DMS153 (cell line): ENCODE measurements around the gene ANHX.
"Not testable (repeated sequence)": the region's sequence is repeated elsewhere in the genome, so short reads cannot be mapped to it uniquely, and the experiment has no call there.

Experiments
- DNase-seq: peaks from one replicate; lab custom pipeline; 2025; lab: John Stamatoyannopoulos, UW

The ANHX gene

DNA sequence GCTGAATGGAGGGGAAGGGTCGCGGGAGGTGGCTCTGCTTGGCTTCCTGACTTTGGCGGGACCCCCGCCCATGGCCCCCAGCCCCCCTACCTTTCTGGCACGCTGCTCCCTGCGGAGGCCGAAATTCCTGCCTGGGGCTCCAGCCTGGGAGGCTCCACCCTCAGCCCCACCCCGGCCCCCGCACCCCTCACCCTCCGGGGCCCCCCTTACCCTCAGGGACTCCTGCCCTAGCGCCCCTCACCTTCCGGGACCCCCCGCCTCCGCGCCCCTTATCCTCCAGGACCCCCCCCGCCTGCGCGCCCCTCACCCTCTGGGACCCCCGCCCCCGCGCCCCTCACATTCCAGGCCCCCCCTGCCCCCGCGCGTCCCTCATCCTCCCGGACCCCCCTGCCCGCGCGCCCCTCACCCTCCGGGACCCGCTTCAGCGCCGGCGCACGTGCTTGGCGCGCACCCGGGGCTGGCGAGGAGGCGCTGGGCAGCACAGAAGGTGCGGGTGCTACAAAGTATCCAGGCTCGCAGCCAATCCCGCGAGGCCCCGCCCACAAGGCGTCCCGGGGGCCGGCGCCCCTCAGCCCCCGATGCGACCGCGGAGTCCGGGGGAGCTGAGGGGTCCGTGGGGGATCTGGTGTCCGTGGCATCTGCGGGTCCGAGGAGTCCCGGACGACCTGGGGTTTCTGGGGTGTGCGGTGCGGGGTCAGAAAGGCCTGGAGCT lies at the start of gene ANHX:
Gene ANHX (minus strand): TSS at position 477 of the 712 bp plus-strand sequence. CDS start 1,521 bp downstream, outside the sequence.
- DNase-seq = no peak

DNA sequence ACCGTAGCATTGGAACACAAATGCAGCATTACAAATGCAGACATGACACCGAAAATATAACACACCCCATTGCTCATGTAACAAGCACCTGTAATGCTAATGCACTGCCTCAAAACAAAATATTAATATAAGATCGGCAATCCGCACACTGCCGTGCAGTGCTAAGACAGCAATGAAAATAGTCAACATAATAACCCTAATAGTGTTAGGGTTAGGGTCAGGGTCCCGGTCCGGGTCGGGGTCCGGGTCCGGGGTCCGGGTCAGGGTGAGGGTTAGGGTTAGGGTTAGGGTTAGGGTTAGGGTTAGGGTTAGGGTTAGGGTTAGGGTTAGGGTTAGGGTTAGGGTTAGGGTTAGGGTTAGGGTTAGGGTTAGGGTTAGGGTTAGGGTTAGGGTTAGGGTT lies 29.0 kb upstream of the ANHX start:
- not testable (repeated sequence) for DNase-seq

DNA sequence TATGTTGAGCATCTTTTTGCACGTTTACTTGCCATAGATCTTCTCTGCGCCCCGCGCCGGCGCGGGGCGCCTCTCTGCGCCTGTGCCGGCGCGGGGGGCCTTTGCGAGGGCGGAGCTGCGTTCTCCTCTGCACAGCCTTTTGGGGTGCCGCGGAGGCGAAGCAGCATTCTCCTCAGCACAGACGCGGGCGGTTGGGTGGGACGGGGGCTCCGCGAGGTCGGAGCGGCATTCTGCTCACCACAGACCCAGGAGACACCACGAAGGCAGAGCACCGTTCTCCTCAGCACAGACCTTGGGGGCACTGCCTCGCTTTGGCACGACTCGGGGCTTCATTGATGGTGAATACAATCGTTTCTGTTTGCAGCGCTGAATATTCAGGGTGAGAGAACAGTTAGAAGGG lies 28.5 kb upstream of the ANHX start:
- no peak for DNase-seq

DNA sequence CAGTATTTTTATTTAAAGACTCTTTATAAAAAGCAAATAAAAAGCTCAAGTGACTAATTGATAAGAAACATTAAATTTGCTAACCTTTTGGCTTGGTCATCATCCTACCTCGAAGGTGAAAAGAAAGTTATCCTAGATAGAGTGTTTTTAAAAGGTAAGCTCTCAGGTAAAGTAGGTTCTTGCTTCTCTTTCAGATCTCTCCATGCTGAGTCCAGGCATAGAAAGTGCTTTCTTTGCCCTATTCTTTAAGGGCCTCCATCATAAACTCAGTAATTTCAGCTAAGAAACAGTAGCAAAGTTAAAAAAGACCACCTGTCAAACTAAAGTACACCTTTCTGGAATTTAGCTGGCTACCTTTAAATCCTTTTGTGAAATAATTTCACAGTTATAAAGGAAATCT lies 20.6 kb upstream of the ANHX start:
- DNase-seq = no peak

DNA sequence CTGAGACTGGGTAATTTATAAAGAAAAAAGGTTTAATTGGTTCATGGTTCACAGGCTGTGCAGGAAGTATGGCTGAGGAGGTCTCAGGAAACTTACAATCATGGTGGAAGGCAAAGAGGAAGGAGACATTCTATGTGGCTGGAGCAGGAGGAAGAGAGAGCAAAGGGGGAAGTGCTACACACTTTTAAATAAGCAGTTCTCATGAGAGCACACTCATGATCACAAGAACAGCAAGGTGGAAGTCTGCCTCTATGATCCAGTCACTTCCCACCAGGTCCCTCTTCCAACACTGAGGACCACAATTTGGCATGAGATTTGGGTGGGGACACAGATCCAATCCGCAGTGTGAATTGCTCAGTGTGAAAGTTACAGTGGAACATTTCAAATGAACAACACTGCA lies 20.2 kb upstream of the ANHX start:
- not testable (repeated sequence) for DNase-seq

DNA sequence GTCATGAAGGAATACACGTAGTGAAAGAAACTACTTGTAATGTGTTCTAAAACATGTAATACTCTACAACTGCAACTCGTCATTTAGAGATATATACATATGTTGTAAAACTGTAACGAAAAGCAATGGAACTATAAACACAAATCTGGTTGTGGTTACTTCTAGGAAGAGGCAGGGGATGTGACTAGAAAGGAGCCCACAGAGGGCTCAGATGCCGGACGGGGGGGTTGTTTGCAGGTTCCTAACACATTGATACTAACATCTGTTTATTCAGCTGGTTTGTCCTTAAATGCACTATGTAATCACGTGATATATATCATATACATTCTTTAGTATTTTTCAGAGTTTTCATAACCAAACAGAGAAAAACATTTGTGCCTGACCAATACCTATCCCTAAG lies 16.1 kb upstream of the ANHX start:
- no peak for DNase-seq

DNA sequence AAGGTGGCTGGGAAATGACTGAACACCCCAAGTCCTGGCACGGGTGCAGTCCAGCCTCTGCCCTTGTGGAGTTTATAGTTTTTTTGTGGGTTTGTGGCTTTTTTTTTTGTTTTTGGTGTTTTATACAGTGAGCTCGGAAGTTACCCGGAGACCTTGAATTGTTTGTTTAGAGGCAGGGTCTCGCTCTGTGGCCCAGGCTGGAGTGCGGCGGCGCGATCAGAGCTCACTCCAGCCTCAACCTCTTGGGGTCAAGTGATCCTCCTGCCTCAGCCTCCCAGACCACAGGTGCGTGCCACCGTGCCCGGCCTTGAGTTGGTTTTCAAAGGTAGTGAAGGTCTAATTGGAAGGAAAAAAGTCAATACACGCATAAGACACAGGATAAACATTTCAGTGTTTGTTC lies 879 bp upstream of the ANHX start:
- no peak for DNase-seq

DNA sequence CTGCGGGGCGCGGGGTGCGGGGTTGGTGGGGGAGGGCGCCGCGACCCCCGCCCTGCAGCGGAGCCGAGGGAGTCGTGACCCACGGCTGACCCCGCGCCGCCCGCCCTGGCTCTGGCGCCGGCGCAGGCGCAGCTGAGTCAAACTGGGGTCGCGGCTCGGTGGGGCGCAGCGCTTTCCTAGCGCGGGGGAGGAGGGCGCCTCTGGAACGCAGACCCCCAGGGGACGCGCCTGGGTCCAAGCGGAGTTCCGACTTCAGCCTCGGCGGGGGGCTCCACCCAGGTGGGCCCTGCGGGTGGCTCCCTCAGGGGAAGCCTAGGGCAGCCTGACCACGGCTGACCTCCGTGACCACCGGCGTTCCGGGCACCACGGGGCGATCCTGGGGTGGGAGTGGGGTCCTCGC lies 467 bp upstream of the ANHX start:
- DNase-seq = no peak

DNA sequence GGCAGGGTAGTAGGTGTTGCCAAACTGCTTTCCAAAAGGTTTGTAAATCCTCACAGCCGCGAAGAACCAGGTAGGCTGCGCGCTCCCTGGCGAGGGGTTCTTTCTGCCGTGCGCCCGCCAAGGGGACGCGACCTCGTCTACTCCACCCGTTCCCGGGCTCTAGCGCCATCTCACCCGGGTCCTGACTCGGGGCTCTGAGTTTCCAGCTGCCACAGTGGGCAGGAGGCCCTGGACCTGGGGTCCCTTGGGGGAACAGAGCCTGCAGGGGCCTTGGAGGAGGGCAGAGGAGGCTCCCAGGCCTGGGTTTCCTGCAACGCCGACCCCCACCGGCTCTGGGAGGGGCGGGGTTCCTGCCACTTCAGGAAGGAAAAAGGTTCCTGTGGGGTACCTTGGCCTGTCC lies 706 bp downstream of the ANHX start:
- no peak for DNase-seq

DNA sequence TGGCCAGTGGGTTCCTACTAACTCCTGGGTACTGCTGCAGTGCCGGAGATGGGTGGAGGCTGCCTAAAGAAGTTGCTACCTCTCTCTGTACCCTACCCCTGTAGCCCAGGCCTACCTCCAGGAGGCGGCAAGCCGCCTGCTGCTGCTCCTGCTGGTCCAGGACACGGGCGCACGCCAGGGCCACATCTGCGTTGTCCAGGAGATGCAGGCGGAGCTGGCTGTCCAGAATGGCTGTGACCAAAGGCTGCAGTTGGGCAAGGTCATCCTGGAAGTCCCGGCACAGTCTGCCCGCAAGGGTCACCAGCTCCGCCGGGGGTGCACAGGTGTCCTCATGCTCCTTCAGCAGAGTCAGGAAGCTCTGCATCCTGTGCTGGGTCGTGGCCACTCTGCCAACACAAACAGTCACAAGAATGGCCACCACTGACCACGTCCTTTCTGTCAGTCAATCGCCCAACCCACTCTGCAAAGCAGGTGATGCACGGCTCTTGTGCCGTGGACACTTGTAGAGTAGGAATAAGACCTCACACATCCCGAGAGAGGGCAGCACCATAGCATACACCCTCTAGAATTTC lies 1.6 kb downstream of the ANHX start:
- DNase-seq = no peak

DNA sequence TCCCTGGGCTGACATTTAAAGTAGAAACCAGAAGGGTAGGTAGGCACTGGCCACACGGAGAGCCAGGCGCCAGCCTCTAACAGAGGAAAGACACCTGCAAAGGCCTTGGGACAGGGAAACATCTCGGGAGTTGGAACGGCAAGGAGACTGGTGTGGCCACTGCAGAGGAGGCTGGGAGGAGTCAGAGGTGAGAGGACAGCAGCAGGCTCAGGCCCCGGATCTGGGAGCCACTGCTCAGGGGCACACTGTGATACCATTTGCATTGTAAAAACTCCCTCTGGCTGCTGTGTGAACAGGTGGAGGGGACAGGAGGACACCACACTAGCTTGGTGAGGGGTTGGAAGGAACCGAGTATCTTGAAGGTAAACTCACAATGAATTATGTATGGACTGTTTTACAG lies 2.7 kb downstream of the ANHX start:
- DNase-seq = no peak

DNA sequence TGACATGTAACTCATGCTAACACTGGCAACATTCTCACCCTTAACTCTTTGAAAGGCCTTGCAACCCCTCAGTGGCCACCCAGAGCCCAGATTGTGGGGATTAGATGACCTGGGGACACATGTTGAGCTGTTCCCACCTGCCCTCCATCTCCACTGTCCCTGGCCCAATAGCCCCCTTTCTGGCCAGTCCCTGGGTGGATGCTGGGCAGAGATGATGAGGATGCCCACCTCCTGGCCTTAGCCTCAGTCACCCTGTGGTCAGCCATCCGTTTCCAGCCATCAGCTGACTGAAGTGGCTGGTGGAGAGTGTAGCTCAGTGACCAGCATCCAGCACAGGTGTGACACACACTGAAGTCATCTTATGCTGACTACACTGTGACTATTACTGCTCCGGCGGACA lies 4.7 kb downstream of the ANHX start:
- DNase-seq = no peak

DNA sequence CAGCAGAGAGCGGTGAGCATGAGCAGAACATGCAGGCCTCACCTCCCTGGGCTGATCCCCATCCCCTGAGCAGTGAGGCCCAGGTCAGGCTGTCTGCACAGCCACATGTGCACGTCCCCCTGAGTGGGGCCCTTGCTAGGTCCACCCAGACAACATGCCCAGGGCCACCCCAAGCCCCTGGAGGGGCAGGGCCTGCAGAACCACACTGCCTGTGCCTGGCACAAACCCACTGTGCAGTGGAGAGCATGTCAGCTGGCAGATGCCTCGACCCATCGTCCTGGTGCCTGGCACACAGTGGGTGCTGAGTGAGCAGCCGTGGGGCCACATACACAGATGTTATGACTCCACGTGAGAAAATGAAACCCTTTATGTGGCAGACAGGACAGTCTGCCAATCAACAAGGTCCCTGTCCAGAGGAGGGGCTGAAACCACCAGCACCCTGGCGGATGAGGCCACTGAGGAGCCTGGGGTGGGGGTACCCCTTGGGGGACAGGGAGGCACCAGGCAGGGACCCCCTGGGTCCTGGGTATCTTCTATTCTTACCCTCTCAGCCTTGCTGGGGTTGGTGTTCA lies 8.3 kb downstream of the ANHX start:
- DNase-seq = no peak

DNA sequence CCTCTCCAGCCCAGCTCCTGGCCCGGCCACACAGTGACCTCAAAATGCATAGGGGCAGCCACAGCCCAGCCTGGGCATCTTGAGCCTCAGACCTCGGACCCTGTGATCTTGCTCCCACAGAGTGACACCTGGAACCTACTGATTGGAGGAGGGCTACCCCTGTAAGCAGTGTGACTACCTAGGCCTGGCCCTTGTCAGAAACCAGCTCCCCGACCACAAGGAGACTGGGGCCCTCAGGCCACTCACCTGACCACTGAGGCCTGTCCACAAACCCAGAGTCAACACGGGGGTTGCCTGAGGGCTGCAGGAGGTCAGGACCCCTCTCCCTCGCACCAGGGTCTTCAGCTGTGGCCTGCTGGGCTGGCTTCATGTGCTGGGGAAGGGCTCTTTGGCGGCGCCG lies 9.0 kb downstream of the ANHX start:
- DNase-seq = no peak

DNA sequence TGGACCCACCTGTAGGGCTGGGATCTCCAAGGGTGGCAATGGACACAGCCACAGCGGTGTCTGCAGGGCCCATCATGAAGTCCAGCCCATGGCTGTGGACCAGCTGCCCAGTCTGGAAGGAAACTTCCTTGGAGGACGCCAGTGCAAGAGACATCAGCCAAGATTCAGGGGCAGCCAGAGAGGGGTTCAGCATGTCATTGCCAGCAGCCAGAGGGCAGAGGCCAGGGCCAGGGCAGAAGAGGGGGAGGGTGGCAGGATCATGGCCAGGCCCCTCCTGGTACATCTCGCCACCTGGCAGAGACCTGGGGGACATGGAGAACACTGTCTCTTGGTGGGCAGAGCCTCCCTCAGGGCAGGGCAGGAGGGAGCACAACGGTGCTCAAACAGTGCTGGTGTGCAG lies 10.2 kb downstream of the ANHX start:
- DNase-seq = no peak

DNA sequence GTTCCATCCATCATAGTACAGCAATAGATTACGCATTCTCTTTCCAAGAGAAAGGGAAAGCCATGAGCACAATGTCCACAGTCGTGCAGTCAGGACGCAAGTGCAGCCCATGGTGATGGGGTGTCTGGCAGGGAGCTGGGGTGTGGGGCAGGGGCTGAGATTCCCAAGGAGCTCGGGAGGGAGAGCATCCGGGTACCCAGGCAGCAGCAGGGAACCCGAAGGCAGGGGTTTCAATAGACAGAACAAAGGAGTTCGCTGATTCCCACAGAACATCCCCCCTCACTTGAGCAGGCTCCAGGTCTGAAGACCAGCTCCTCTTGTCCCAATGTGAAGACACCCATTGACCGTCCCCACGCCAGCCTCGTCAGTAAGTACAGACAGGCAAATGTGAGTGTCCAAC lies 13.5 kb downstream of the ANHX start:
- no peak for DNase-seq

DNA sequence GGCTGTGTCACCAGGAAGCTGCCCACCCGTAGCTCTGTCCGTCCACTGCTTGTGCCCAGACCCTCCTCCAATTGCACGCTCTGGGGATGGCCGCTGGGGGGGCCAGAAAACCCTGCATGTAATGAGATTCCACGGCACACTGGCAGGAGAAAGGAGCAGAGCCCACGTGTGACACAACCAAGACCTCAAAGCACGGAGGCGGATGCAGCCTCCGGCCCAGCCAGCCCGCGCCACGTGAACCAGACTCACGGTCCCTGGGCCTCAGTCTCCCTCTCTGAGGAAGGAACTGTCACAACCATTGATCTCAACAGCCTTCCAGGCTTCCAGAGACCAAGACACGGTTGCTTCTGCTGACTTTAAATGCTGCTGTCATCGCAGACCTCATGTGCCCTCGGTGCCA lies 14.4 kb downstream of the ANHX start:
- DNase-seq = no peak

DNA sequence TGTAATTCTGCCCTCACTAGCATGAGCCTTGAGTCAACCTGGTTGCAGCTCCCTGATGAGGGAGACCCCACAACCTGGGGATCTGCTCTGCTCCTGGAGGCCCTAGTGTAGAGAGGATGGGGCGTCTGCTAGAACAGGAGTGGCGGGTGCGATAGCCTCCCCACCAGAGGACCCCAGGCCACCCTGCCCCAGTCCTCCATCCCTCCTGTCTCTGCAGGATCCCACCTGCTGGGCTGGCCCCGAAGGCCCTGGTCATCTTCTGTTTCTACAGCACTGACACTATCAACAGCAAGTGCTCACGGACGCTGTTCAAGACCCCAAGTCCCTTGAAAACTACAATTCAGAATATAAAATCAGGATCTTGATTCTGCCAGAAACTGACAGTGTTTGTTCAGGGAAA lies 15.2 kb downstream of the ANHX start:
- no peak for DNase-seq

DNA sequence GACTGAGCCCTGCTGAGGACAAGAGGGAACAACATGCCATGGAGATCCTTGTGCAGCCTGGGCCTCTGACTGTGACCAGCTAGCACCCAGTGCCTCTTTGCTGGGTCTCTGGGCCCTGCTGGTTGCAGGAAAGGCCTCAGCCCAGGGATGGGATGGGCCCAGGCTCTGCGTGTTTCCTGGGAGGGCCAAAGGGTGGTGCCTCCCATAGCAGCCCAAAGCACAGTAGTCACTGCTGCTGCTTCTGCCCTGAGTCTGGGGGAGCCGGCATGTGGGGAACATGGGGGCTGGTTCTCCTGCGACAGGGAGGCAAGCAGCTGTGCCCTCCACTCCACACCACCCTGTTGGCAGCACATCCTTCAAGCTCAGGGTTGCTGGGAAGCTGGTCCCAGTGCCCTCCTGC lies 18.5 kb downstream of the ANHX start:
- no peak for DNase-seq

DNA sequence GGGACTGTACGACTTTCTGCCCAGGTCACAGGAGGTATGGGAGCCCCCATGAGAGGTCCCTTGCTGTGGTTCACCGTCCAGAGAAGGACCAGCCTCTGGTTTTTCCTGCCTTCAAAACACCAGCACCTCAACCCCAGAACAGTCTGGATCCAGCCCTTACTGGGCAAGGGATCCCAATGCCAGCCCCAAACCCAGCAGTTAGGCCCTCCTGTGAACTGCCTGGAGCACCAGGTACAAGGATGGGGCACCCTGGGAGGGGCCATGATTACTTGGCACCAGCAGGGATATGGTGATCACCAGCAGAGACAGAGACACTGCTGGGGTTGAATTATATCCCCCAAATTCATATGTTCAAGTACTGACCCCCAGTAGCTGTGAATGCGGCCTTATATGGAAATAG lies 20.0 kb downstream of the ANHX start:
- no peak for DNase-seq

DNA sequence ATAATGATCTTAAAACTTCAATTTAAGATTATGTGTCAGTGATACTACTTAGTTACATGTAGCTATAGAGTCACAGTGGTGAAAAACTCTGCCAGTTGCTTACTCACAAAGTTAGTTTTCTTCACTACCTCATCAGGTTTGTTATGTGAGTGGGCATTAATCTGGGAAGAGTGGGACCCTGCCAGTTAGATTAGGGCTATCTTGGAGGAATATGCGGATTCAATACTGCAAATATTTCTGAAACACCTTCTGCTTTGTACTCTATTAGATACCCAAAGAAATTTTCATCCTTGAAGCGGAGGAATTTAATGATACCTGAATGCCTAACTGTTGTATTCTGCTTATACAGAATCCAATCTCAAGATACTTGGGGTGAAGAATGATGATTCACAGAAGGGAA lies 29.3 kb downstream of the ANHX start:
- DNase-seq = no peak

DNA sequence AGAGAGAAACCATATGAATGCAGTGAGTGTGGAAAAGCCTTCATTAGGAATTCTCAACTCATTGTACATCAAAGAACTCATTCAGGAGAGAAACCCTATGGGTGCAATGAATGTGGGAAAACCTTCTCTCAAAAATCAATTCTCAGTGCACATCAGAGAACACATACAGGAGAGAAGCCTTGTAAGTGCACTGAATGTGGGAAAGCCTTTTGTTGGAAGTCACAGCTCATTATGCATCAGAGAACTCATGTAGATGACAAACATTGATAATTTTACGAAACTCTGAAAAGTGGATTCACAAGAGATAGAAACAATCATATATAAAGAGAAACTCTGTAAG lies 31.4 kb downstream of the ANHX start:
- no peak for DNase-seq

DNA sequence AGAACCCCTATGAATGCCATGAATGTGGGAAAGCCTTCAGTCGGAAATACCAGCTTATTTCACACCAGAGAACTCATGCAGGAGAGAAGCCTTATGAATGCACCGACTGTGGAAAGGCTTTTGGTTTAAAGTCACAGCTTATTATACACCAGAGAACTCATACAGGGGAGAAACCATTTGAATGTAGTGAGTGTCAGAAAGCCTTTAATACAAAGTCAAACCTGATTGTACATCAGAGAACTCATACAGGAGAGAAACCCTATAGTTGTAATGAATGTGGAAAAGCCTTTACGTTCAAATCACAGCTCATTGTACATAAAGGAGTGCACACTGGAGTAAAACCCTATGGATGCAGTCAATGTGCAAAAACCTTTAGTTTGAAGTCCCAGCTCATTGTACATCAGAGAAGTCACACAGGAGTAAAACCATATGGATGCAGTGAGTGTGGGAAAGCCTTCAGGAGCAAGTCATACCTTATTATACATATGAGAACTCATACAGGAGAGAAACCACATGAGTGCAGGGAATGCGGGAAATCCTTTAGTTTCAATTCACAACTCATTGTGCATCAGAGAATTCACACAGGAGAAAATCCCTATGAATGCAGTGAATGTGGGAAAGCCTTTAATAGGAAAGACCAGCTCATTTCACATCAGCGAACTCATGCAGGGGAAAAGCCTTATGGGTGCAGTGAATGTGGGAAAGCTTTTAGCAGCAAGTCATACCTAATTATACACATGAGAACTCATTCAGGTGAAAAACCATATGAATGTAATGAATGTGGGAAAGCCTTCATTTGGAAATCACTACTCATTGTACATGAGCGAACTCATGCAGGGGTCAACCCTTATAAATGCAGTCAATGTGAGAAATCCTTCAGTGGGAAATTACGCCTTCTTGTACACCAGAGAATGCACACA lies 32.1 kb downstream of the ANHX start:
- peak; percentile 27 for DNase-seq
